GM21381 (cell line): ENCODE data around the gene SNTB2.

Experiments used
- ATAC-seq: cut with Tn5 transposase; IDR thresholded peaks from one replicate; pipeline ENCODE4 v1.9.1; 2021; ENCODE audit warnings: mild to moderate bottlenecking, moderate library complexity; ENCODE audit not compliant: unreplicated experiment

SNTB2 gene

GRCh38 chr16:69315486-69316311, 128.7 kb downstream of the SNTB2 start:
- no peak for ATAC-seq

- ATAC-seq: no peak
These were observed 129.7 kb downstream of the SNTB2 start for GRCh38 chr16:69316595-69317034.

GRCh38 chr16:69318177-69318910, 131.4 kb downstream of the SNTB2 start:
- no peak for ATAC-seq

- no peak for ATAC-seq
These were observed 131.9 kb downstream of the SNTB2 start for GRCh38 chr16:69318911-69319289.

- no peak for ATAC-seq
These were observed 132.4 kb downstream of the SNTB2 start for GRCh38 chr16:69319381-69319780.

- no peak for ATAC-seq
These were observed 133.1 kb downstream of the SNTB2 start for GRCh38 chr16:69319826-69320739.

GRCh38 chr16:69320740-69321073, 133.7 kb downstream of the SNTB2 start:
- ATAC-seq: no peak

- no peak for ATAC-seq
These were observed 134.1 kb downstream of the SNTB2 start for GRCh38 chr16:69321080-69321479.

GRCh38 chr16:69322343-69322742, 135.4 kb downstream of the SNTB2 start:
- no peak for ATAC-seq

- ATAC-seq: no peak
These were observed 136.5 kb downstream of the SNTB2 start for GRCh38 chr16:69323415-69323814.

- ATAC-seq: no peak
These were observed 137.1 kb downstream of the SNTB2 start for GRCh38 chr16:69324013-69324531.

GRCh38 chr16:69324585-69325253, 137.8 kb downstream of the SNTB2 start:
- ATAC-seq: no peak

GRCh38 chr16:69325784-69326171, 138.8 kb downstream of the SNTB2 start:
- no peak for ATAC-seq

GRCh38 chr16:69326172-69326873, 139.4 kb downstream of the SNTB2 start:
- no peak for ATAC-seq

- no peak for ATAC-seq
These were observed 140.8 kb downstream of the SNTB2 start for GRCh38 chr16:69327585-69328310.

GRCh38 chr16:69328854-69329316, 141.9 kb downstream of the SNTB2 start:
- no peak for ATAC-seq

- peak; percentile 28 for ATAC-seq
These were observed 142.7 kb downstream of the SNTB2 start for GRCh38 chr16:69329369-69330285.
